Stimulated activated CD8-positive, alpha-beta memory T cell treated with anti-CD3 and anti-CD28 coated beads, Interleukin-12 subunit alpha, Interleukin-12 subunit beta, amount 100 ng/mL, for 4 hours (primary cell): Measurements from ENCODE around the gene CETP.
A peak's percentile ranks its signal among the peaks of the same experiment; 100 is the strongest.

ENCODE experiments used
- DNase-seq: peaks from one replicate; pipeline ENCODE4 v3.0.0-alpha.2; 2020; ENCODE audit warnings: low read depth

Gene CETP, protein sequence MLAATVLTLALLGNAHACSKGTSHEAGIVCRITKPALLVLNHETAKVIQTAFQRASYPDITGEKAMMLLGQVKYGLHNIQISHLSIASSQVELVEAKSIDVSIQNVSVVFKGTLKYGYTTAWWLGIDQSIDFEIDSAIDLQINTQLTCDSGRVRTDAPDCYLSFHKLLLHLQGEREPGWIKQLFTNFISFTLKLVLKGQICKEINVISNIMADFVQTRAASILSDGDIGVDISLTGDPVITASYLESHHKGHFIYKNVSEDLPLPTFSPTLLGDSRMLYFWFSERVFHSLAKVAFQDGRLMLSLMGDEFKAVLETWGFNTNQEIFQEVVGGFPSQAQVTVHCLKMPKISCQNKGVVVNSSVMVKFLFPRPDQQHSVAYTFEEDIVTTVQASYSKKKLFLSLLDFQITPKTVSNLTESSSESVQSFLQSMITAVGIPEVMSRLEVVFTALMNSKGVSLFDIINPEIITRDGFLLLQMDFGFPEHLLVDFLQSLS

DNA sequence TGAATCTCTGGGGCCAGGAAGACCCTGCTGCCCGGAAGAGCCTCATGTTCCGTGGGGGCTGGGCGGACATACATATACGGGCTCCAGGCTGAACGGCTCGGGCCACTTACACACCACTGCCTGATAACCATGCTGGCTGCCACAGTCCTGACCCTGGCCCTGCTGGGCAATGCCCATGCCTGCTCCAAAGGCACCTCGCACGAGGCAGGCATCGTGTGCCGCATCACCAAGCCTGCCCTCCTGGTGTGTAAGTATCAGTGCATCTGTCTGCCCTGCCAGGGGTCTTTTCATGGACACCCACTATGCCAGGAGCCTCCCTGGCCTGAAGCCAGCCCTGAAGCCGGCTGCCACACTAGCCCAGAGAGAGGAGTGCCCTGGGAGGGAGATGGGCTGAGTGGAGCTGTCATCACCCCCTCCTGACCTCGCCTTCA, at the start of gene CETP:
Gene CETP (plus strand): TSS at position 100 of the 431 bp plus-strand sequence. CDS start 30 bp downstream, at position 130.
- DNase-seq: no peak

DNA sequence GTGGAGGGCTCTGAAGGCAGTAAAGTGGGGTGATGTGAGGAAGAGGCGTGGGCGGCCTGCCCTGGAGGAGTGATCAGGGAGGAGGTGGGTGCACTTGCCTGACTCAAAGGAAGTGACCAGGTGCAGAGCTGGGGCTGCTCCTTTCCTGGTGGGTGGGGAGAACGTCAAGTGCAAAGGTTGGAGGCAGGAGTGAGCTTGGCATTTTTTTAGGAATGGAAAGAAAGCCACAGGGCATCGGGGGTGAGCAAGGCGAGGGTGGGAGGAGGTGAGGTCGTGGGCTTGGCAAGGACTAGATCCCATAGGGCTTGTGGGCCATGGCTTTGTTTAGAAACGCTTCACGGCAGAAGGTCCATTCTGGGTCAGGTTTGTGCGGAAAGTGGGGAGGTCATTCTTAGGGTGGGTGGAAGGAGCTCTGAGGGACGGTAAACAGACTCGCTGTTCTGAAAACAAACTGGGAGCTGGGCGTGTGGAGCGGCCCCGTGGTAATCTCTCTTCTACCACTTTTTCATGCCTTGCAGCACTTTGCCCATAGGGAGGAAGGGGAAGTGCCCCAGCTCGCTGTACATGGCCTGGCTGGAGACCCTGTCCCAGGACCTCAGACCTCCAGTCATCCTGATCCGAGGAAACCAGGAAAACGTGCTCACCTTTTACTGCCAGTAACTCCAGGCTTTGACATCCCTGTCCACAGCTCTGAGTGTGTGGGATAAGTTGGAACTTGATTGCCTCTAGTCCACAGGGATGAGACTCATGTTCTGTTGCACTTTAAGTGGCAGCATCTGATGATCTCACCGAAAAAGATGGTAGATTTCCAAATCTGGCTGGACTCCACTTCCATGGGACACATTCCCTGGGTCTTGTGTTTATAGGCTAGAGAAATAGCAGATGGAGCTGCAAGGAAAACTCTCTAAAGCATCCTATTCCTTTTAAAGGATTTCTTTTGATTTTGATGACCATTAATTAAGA, 48.7 kb upstream of the CETP start:
- no peak for DNase-seq

DNA sequence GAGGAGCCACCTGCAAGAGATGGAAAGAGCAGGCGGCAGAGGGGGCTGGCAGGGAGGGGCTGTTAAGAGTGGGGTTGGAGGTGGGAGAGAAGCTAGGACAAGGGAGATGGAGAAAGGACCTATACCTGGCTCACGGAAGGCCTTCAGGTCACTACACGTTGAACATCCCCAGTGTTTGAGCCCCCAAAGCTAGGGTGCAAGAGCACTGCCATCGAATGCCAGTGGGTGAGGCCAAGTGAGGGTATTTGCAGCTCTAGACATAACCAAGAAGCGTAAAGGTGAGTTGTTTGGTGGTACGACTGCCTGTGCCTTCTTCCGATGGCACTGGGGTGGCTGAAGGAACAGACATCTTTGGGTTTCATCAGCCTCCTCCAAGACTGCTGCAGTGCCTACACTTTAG, 46.9 kb upstream of the CETP start:
- no peak for DNase-seq

DNA sequence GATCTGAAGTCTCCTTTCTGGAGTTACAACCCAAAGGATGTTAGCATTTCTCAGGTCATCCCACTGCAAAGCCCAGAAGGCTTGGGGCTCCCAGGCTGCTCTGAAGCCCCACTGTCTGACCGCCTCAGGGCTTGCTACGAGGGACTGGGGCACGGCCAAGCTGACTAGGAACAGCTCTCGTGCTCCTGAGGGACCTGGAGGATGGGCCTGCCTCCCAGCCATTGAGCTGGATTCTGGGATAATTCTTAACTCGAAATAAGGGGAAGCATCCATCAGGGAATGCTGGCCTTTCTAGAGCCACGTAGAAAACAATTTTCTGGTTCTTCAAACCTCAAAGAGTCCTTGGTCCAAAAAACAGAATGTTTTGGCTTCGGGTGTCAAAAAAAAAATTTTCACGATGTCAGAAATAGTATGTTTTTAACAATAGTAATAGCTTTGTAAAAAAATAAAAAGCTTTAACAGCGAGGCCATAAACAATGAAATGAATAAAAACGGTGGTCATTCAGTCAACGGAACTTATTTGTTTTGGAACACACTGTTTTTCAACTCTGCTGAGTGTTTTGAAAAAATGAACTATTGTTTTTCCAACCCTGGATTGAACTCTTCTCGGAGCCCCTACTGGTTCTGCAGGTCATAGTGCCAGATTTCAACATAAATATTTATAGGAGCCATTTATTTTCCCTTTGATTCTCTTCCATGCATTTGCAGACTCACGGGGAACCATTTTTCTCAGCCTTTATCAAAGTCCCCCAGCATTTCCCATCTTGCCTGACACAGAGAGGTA, 46.2 kb upstream of the CETP start:
- no peak for DNase-seq

DNA sequence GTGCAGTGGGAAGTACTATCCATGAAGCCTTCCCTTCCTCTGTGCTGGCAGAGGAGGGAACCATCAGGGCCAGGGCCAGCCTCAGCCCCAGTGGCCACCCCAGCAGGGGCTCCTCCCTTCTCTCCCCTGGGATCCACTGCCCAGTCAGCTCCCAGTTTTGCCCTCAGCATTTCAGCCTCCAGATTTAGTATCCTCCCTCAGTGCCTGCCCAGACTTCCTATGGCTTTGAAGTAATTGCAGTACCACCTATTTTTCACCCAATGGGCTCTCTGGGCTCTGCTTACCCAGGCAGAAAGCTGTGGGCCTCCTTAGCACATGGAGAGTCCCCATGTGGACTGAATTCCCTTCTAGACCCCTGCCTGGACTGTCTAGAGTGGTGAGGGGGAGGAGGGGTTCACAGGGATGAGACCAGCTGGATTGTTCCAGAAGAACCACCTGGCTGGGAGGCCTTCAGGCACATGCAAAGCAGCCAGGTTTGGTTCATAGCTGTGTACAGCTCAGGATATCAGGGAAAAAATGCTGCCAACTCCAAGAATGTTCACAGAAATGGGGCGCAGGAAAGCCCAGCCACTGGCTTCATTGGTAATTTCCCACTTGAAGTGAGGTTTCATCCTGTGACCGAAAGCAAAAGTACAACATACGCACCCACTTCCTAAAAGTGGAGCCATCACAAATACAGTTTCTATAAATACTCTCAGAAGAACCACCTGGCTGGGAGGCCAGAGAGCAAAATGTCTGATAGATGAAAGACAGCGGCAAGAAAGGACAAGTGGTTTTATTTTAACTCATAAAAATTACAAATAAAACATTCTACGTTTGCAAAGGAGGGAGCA, 45.0 kb upstream of the CETP start:
- no peak for DNase-seq

DNA sequence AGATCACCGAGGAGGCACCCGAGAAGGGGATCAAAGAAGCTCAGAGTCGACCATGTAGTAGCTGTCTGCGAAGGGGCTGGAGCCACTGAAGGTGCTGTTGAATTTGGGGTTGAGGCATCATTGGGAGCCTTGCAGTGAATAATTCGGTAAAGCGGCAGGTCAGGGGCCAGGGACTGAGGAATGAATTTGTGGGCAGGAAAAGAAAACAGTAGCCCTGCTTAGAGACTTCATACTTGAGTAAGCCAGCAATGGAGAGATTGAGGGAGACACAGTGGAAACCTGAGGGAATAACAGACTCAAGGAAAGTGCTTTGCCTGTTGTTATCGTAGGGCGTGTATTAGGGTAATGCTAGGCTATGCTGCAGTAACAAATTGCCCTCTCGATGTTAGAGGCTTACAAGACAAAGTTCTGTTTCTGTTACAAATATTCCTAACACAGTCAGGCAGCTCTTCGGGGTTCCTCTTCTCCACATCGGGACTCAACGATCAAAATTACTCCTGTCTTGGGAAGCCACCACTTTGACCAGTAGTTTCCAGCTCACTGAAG, 43.2 kb upstream of the CETP start:
- no peak for DNase-seq

DNA sequence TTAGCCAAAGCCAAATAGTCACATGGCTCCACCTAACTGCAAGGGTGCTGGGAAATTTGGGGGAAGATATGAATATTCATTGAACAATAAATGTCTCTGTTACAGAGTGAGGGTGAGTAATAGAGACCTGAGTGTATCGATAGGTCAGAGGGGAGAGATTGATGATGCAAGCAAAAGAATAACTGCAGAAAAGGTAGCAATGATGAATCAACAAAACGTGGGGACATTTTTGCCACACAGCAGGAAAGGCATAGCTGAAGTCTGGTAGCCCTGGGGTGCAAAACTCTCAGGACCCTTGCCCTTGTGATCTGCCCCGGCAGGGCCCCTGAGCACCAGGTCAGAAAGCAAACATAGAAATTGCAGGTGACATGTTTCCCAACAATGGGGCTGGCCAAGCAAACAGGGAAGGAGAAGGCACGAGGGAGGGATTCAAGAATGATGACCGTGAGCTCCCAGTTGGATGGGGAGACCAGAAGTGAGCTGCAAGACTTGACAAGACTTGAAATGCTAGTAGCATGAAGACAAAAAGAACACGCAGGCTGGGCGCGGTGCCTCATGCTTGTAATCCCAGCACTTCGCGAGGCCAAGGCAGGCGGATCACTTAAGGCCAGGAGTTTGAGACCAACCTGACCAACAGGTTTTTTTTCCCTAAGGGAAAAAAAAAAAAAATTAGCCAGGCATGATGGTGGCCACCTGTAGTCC, 42.5 kb upstream of the CETP start:
- DNase-seq: no peak

DNA sequence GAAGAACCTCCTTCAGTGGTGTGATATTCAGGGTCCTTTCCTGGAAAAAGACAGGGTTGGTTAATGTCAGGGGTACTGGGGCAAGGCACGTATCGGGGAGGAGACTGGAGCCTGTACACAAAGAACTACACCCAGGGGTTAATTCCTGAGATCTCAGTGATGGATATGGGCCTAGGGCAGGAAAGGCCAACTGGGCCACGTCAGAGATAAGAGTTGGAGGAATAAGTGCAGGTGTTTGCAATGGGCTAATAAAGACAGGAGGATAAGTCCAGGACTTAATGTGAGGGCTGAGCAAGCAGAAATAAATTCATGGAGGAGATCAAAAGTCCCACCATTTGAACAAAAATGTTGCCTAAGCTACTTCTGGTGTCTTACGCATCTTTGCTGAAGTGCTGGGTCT, 40.2 kb upstream of the CETP start:
- DNase-seq: no peak

DNA sequence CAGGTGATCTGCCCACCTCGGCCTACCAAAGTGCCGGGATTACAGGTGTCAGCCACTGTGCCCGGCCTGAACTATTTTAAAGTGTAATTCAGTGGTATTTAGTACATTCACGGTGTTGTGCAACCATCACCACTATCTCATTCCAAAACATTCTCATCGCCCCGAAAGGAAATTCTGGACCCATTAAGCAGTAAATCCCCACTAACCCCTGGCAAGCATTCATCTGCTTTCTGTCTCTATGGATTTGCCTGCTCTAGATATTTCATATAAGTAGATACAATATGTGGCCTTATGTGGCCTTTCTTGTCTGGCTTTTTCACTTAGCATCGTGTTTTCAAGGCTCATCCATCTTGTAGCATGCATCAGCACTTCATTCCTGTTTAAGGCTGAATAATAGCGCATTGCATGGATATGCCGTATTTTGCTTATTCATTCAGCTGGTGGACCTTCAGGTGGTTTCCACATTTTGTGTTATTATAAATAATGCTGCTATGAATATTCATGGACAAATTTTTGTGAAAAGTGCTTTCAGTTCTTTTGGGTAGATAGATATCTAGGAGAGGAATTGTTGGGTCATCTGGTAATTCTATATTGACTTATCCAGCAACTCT, 38.2 kb upstream of the CETP start:
- no peak for DNase-seq

DNA sequence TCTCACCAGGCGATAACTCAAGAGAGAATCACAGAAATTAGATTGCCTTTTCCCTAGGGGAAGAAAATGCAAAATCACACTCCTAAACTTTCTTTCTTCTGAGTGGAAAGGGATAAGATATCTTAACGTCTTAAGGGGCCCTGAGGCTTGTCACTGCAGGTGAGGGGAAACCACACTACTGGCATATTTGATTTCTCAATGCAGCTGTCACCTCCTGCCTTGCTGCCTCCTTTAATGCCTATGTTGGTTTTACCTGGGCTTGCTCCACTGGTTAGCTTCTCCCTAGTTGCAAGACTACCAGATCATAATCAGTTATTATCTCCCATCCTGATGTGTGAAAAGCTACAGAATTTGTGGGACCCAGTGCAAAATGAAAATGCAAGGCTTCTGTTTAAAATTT, 34.3 kb upstream of the CETP start:
- DNase-seq: no peak

DNA sequence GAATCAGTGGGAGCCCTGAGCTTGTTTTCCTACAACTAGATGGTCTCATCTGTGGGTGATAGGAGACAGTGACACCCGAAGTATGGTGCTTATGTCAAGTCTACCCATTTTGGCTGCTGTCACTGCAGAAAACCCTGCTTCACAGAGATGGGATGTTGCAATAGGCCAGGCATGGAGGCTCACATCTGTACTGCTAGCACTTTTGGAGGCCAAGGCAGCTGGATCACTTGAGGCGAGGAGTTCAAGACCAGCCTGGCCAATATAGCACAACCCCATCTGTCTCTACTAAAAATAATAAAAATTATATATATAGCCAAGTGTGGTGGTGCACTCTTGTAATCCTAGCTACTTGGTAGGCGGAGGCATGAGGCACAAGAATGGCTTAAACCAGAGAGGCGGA, 32.1 kb upstream of the CETP start:
- DNase-seq: no peak

DNA sequence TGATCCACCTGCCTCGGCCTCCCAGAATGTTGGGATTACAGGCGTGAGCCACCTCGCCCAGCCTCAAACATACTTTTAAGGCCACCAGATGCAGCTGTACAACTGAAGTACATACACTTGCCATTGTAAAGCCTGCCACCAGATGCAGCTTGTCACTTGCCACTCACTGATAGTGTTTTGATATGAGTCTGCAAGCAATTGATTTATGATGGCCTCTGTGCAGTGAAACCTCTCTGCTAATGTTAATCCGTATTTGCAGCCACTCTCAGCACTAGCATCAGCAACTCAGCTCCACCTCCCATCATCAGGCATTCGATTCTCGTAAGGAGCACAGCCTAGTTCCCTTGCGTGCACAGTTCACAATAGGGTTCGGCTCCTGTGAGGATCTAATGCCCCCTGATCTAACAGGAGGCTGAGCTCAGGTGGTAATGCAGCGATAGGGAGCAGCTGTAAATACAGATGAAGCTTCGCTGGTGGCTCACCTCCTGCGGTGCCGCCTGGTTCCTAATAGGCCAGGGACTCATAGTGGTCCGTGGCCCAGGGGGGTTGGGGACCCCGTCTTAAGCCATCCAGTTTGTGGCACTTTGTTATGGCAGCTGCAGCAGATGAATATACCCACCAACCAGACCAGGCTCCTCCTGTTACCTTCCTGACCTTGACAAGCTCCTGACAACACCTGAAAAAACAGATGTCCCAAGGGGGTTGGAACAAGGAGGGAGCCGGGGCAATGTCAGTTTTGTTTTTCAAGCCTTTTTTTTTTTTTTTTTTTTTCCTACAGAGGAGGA, 31.1 kb upstream of the CETP start:
- DNase-seq: no peak

DNA sequence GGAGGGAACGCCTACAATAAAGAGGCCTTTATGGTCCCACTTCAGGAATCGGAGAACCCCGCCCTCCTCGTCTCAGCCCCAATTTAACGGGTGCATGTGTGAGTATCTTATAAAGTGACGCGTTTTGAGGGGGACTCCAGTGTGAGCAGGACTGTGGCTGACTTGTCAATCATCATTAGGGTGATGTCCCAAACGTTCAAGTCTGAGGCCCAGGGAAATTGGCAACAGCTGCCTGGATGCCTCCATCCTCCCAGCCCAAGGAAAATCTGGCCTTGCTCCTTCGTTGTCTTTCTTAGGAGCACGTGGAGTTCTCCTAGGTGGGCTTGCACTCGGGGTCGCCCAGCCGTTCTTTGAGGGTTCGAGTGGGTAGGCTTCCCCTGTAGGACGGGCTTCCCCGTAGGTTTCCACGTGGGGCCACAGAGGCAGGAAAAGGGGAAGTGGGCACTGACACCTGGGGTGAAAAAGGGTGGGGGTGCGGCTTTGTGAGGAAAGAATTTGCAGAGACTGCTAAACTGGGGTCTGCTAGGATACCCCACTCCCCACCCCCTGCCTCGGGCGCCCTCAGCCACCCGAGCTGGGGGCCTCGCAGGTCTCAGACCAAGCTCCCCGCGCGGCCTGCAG, 30.4 kb upstream of the CETP start:
- no peak for DNase-seq

DNA sequence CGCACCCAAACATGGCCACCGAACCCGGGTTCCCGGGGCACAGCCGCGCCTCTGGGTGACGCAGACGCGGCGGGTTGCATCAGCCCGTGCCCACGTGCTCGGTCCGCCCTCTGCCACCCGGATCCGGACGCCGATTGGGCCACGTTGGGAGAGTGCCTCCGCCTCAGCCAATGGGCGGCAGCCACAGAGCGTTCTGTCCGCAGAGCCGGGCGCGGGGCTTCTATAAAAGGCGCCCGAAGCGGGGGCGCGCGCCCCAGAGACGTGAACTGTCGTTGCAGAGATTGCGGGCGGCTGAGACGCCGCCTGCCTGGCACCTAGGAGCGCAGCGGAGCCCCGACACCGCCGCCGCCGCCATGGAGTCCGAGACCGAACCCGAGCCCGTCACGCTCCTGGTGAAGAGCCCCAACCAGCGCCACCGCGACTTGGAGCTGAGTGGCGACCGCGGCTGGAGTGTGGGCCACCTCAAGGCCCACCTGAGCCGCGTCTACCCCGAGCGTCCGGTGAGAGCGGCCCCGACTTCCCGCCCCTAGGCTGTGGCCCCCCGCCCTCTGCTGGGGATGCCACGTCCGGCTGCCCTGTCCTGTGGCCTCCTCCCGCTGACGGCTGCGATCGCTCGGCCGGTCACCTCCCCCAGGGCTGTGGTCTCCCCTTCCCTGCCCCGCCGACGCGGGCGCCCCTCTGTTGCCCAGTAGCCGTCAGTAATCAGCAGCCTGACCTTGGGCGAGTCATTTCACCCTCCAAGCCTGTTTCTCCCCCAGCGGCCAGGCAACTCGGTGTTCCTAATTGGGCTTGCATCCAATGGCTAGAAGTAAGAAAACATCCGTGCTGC, 29.6 kb upstream of the CETP start, which contains the start of gene HERPUD1:
Gene HERPUD1 (plus strand): TSS at position 251 of the 829 bp plus-strand sequence. CDS start 103 bp downstream, at position 354.
- peak; percentile 99 for DNase-seq

DNA sequence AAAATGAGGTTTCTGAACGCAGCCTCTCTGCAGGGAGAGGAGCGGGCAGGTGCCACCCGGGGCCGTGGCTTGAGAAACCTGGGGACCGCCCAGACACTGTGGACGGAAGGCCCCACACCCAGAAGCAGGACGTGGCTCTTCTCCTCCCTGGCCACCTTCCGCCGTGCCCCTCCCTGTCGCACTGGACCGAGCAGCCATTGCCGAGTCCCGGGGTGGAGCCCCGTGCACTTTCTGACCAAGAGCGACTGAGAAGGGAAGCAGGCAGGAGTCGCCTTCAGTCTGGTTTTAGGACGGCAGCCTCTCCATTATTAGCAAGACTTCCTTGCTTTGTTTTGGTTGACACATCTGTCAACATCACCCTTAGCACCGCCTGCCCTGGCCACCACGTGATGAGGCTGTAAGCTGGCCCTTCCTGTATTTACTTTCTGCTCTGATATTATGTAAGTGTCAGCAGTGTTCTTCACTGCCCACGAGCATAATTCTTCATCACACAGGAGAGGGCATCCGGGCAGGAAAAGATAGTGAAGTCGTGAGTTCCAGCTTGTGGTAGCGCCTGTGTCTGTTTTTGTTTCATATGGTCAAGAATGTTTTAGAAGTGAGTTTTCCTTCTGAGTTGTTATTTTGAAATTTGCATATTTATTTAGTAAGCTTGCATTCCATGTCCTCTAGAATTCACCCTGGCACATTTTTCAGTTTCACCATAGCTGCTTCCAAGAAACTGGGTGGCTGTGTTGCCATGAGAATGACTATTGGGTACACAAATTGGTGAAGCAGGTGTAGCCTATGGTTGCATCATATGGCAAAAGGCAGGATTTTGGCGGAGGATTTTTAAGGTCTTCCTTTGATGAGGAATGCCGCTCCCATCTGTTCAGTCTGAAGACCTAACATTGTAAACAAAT, 28.8 kb upstream of the CETP start:
- peak; percentile 17 for DNase-seq
